ENCODE results near the gene TUBAL3. TPM values are rescaled to one million over a fixed set of nuclear protein-coding genes. Genes with fewer than 3 reads are reported as not detected.
A peak's percentile ranks its signal among the peaks of the same experiment; 100 is the strongest.

The TUBAL3 gene
- total and polyA plus RNA-seq, 9 of the 15 experiments (the other 6 are each of a cell fraction or from before 2014, with no cell fraction given), result 5.5 to 10.1 (median 6.9) TPM

DNA sequence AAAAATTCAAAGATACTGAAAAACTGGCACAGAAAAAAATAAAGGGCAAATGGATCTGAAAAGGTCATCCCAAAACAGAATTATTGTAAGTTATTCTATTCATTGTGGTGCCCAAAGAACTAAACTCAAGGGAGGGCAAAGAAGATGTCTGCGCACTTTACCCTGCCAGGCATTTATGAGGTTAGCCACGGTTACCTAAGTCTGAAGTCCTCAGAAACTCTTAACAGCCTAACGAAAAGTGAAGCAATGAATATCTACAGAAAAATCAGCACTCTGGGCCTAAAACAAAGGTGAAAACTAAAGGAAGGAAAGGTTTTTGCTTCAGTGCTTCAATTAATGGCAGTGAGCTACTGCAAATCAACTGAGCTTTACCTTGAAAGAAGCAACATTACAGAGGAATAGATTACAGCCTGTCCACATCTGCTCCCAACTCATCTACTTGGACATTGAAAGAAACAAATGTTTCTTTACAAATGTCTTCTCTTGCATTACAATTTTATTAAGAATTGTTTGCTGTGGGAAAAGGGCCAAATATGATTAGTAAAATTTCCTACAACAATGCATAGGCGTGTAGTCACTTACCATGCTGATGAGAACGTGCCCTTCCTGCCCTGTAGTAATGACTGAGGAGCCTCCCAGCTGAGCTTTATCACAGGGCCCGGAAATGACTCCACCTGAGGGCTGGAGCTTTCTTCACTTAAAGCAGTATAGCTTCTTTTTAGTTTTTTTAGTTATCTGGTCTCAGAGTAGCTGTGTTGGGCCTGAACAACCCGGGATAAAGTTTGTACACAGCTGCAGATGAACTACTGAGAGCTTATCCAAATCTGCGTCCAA, at the start of gene TUBAL3 (continued):
- TF ChIP-seq ZNF778 (CRISPR knock-in tag; IDR thresholded peaks at IDR 0.05) (no peak), ESRRA (IDR thresholded peaks at IDR 0.05; ENCODE audit: borderline replicate concordance, low read depth) (no peak), KAT8 (IDR thresholded peaks at IDR 0.05; ENCODE audit: low read depth) (no peak), RBM25 (IDR thresholded peaks at IDR 0.05; ENCODE audit: low read depth, low read length, severe bottlenecking) (peak; percentile 14), ZNF444 (CRISPR knock-in tag; IDR thresholded peaks at IDR 0.05) (no peak), ILF3 (IDR thresholded peaks at IDR 0.05; ENCODE audit: borderline replicate concordance) (no peak), ZNF184 (CRISPR knock-in tag; IDR thresholded peaks at IDR 0.05) (no peak), ZNF263 (CRISPR knock-in tag; IDR thresholded peaks at IDR 0.05; ENCODE audit: borderline replicate concordance) (no peak), SIN3B (IDR thresholded peaks at IDR 0.05; ENCODE audit: low read depth) (no peak), TBP (optimal IDR thresholded peaks at IDR 0.05; ENCODE audit: low read depth, low read length) (peak; percentile 47), ZC3H4 (CRISPR knock-in tag; IDR thresholded peaks at IDR 0.05; ENCODE audit: borderline replicate concordance) (no peak), ZNF232 (CRISPR knock-in tag; IDR thresholded peaks at IDR 0.05) (no peak), NONO (IDR thresholded peaks at IDR 0.05; ENCODE audit: low read depth in 2 of 2, low read length in 1 of 2) (no peak), COPS2 (conservative IDR thresholded peaks at IDR 0.05) (no peak), ESRRB (CRISPR knock-in tag; IDR thresholded peaks at IDR 0.05; ENCODE audit: borderline replicate concordance) (no peak), TRIM28 (IDR thresholded peaks at IDR 0.05) (peak; percentile 84), FOXM1 (IDR thresholded peaks at IDR 0.05; ENCODE audit: low read depth) (peak; percentile 44), FOXM1 (CRISPR knock-in tag; IDR thresholded peaks at IDR 0.05; ENCODE audit: low read depth) (no peak), SIX5 (IDR thresholded peaks at IDR 0.05; ENCODE audit: borderline replicate concordance in 1 of 2, insufficient read depth in 1 of 2, low read depth in 1 of 2, low read length in 2 of 2) (no peak), TRIM24 (IDR thresholded peaks at IDR 0.05) (peak in 1 of 2 experiments; percentile 67; a peak in 2 of 4 replicates), BMI1 (IDR thresholded peaks at IDR 0.05; ENCODE audit: low read length) (no peak), BACH1 (tag; IDR thresholded peaks at IDR 0.05) (no peak)
- TF ChIP-seq, protein P1, sequence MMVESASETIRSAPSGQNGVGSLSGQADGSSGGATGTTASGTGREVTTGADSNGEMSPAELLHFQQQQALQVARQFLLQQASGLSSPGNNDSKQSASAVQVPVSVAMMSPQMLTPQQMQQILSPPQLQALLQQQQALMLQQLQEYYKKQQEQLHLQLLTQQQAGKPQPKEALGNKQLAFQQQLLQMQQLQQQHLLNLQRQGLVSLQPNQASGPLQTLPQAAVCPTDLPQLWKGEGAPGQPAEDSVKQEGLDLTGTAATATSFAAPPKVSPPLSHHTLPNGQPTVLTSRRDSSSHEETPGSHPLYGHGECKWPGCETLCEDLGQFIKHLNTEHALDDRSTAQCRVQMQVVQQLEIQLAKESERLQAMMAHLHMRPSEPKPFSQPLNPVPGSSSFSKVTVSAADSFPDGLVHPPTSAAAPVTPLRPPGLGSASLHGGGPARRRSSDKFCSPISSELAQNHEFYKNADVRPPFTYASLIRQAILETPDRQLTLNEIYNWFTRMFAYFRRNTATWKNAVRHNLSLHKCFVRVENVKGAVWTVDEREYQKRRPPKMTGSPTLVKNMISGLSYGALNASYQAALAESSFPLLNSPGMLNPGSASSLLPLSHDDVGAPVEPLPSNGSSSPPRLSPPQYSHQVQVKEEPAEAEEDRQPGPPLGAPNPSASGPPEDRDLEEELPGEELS (CRISPR knock-in tag; IDR thresholded peaks at IDR 0.05; ENCODE audit: borderline replicate concordance), result no peak
- TF ChIP-seq, protein P2, sequence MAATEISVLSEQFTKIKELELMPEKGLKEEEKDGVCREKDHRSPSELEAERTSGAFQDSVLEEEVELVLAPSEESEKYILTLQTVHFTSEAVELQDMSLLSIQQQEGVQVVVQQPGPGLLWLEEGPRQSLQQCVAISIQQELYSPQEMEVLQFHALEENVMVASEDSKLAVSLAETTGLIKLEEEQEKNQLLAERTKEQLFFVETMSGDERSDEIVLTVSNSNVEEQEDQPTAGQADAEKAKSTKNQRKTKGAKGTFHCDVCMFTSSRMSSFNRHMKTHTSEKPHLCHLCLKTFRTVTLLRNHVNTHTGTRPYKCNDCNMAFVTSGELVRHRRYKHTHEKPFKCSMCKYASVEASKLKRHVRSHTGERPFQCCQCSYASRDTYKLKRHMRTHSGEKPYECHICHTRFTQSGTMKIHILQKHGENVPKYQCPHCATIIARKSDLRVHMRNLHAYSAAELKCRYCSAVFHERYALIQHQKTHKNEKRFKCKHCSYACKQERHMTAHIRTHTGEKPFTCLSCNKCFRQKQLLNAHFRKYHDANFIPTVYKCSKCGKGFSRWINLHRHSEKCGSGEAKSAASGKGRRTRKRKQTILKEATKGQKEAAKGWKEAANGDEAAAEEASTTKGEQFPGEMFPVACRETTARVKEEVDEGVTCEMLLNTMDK (IDR thresholded peaks at IDR 0.05; ENCODE audit: borderline replicate concordance, insufficient read depth, low read depth, low read length, poor library complexity, severe bottlenecking), result no peak
- TF ChIP-seq, protein P3, sequence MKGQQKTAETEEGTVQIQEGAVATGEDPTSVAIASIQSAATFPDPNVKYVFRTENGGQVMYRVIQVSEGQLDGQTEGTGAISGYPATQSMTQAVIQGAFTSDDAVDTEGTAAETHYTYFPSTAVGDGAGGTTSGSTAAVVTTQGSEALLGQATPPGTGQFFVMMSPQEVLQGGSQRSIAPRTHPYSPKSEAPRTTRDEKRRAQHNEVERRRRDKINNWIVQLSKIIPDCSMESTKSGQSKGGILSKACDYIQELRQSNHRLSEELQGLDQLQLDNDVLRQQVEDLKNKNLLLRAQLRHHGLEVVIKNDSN (CRISPR knock-in tag; IDR thresholded peaks at IDR 0.05), result no peak

Measured in K562 (cell line).